IMR-90 (cell line): ENCODE results near the gene ATRNL1.

ENCODE experiments used
- BHLHE40 ChIP-seq: fragments of 150-350 bp; IDR thresholded peaks from 2 replicates; pipeline ENCODE4 v1.6.1; 2016; ENCODE audit warnings: mild to moderate bottlenecking, low read depth, low read length
- CTCF ChIP-seq: conservative IDR thresholded peaks from 2 replicates; pipeline ENCODE4 v1.5.1; 2012; ENCODE audit warnings: mild to moderate bottlenecking, low read depth, low read length, improper control_type of control experiment
- FOS ChIP-seq: fragments of 150-350 bp; IDR thresholded peaks from 2 replicates; pipeline ENCODE4 v1.6.1; 2016; ENCODE audit warnings: low read depth, low read length
- POLR2A ChIP-seq: IDR thresholded peaks from 2 replicates; pipeline ENCODE4 v1.6.1; 2012; ENCODE audit warnings: mild to moderate bottlenecking, low read depth, low read length
- RFX5 ChIP-seq: IDR thresholded peaks from 2 replicates; pipeline ENCODE4 v1.8.0; 2012; ENCODE audit warnings: low read depth, mild to moderate bottlenecking, low read length, moderate library complexity
- USF2 ChIP-seq: fragments of 150-350 bp; IDR thresholded peaks from 2 replicates; pipeline ENCODE4 v1.6.1; 2017; ENCODE audit warnings: mild to moderate bottlenecking, antibody characterized with exemption, low read length, low read depth

GRCh38 chr10:115909037-115909436, 815.9 kb downstream of the ATRNL1 start:
- no peak for TF ChIP-seq CTCF
- no peak for TF ChIP-seq USF2
- TF ChIP-seq POLR2A: no peak
- no peak for TF ChIP-seq BHLHE40
- TF ChIP-seq RFX5: no peak
- TF ChIP-seq FOS: no peak
